Muscle layer of duodenum (tissue), 2 donors: ENCODE results near the gene ADPRS.

Experiments
- H3K27ac ChIP-seq: one replicate; pipeline ENCODE4 v1.7.0; 2013; ENCODE audit warnings: mild to moderate bottlenecking, low read length
- H3K27me3 ChIP-seq: one replicate; pipeline ENCODE4 v1.7.0; 2013; ENCODE audit warnings: low read depth, mild to moderate bottlenecking, control low read depth, low read length
- H3K36me3 ChIP-seq, 2 donors: one replicate each; pipeline ENCODE4 v1.7.0; 2013; ENCODE audit warnings: low read length in 2 of 2, control low read depth in 1 of 2, mild to moderate bottlenecking in 1 of 2; ENCODE audit not compliant: insufficient read depth in 2 of 2, control insufficient read depth in 1 of 2
- H3K4me1 ChIP-seq, 2 donors: one replicate each; pipeline ENCODE4 v1.7.0; 2013; ENCODE audit warnings: low read length in 2 of 2, mild to moderate bottlenecking in 2 of 2, control low read depth in 1 of 2, moderate library complexity in 1 of 2; ENCODE audit not compliant: insufficient read depth in 2 of 2, control insufficient read depth in 1 of 2
- H3K4me3 ChIP-seq, 2 donors: one replicate each; pipeline ENCODE4 v1.7.0; 2013; ENCODE audit warnings: low read length in 2 of 2, low read depth in 1 of 2, mild to moderate bottlenecking in 1 of 2
- H3K9me3 ChIP-seq, 2 donors: one replicate each; pipeline ENCODE4 v1.7.0; 2013; ENCODE audit warnings: low read length in 2 of 2, control low read depth in 1 of 2, mild to moderate bottlenecking in 1 of 2; ENCODE audit not compliant: control insufficient read depth in 1 of 2
- donor health status: healthy.

Gene ADPRS

GRCh38 chr1:36114371-36114770, 25.7 kb downstream of the ADPRS start:
- Histone ChIP-seq H3K4me3 (no peak overlapping the region), H3K4me1 (peaks cover 0 to 17% of the 10 kb centered on the region in 2 donors), H3K36me3 (no peaks in the 10 kb centered on the region), H3K9me3 (no peaks in the 10 kb centered on the region), H3K27me3 (no peaks in the 10 kb centered on the region), H3K27ac (no peak overlapping the region)

- H3K9me3 ChIP-seq: no peaks in the 10 kb centered on the region
- H3K4me1 ChIP-seq: peaks cover 0 to 22% of the 10 kb centered on the region in 2 donors
- H3K4me3 ChIP-seq: no peak overlapping the region
- H3K27ac ChIP-seq: no peak overlapping the region
- H3K27me3 ChIP-seq: no peaks in the 10 kb centered on the region
- H3K36me3 ChIP-seq: no peaks in the 10 kb centered on the region
These were observed 26.5 kb downstream of the ADPRS start for GRCh38 chr1:36115200-36115669.

DNA sequence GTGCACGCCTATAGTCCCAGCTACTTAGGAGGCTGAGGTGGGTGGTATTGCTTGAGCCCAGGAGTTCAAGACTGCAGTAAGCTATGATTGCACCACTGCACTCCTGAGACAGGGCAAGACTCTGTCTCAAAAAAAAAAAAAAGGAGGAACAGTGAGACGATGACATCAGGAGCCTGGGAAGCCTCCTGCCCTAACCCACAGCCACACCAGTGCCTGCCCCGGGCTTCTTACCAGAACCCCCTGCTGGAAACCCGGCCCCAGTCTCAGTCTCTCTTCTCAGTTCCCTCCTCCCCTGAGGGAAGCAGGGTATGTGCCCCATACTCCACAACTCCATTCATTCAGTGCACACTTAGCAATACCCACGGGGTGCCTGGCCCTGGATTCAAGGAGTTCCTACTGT, 27.2 kb downstream of the ADPRS start:
- H3K4me3 ChIP-seq: no peak overlapping the region
- H3K36me3 ChIP-seq: no peaks in the 10 kb centered on the region
- peaks cover 0 to 22% of the 10 kb centered on the region in 2 donors for H3K4me1 ChIP-seq
- no peaks in the 10 kb centered on the region for H3K9me3 ChIP-seq
- H3K27ac ChIP-seq: no peak overlapping the region
- no peaks in the 10 kb centered on the region for H3K27me3 ChIP-seq

GRCh38 chr1:36116901-36117300, 28.2 kb downstream of the ADPRS start:
- H3K4me3 ChIP-seq: no peak overlapping the region
- no peak overlapping the region for H3K27ac ChIP-seq

DNA sequence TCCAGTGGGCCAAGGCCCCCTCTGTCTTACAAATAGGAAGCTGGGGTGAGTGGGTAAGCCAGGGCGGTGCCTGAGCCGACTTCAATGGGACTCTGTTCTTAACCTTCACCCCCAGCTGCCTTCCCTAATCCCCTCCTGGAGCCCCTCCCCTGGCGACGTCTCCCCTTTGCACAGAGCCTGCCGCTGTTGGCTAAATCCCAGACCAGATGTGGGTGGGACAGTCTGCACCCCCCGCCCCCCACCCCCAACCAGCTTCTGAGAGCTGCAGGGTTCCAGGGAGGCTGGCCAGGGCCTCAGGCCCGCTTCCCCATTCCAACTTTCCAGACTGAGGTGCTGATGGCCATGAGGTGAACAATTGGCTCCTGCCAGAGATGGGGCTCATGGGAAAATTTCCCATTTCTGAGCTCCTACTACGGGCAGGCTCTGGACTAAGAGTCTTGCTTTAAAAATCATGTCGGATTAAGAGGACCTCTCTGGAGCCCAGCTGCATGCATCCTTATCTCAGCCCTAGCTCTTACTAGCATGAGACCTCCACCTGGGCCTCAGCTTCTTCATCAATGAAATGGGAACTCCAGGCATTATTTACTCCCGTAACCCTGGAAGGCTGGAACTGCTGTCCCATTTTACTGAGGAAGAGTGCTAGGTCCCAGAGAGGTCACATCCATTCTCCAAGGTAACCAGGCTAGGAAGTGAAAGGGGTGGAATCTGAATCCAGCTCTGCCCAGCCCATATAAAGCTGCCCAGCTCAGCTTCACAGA, 29.9 kb downstream of the ADPRS start:
- no peak overlapping the region for H3K27ac ChIP-seq
- no peak overlapping the region for H3K4me3 ChIP-seq
- H3K9me3 ChIP-seq: no peaks in the 10 kb centered on the region
- H3K27me3 ChIP-seq: no peaks in the 10 kb centered on the region
- no peaks in the 10 kb centered on the region for H3K36me3 ChIP-seq
- H3K4me1 ChIP-seq: peaks cover 0 to 22% of the 10 kb centered on the region in 2 donors

More at GRCh38 chr1:36116901-36117300, 28.2 kb downstream of the ADPRS start:
- Histone ChIP-seq H3K9me3 (no peaks in the 10 kb centered on the region), H3K36me3 (no peaks in the 10 kb centered on the region), H3K27me3 (no peaks in the 10 kb centered on the region), H3K4me1 (peaks cover 0 to 22% of the 10 kb centered on the region in 2 donors)

- H3K4me1 ChIP-seq: peaks cover 0 to 28% of the 10 kb centered on the region in 2 donors
- H3K27ac ChIP-seq: no peak overlapping the region
- no peaks in the 10 kb centered on the region for H3K36me3 ChIP-seq
- H3K9me3 ChIP-seq: no peaks in the 10 kb centered on the region
- H3K27me3 ChIP-seq: no peaks in the 10 kb centered on the region
- H3K4me3 ChIP-seq: no peak overlapping the region
These were observed 30.8 kb downstream of the ADPRS start for GRCh38 chr1:36119456-36119855.

GRCh38 chr1:36122062-36123030, 33.7 kb downstream of the ADPRS start:
- H3K4me1 ChIP-seq: peaks cover 0 to 25% of the 10 kb centered on the region in 2 donors

GRCh38 chr1:36123356-36123755, 34.7 kb downstream of the ADPRS start:
- Histone ChIP-seq H3K4me1 (peaks cover 0 to 25% of the 10 kb centered on the region in 2 donors), H3K27me3 (no peaks in the 10 kb centered on the region), H3K36me3 (no peaks in the 10 kb centered on the region), H3K4me3 (no peak overlapping the region), H3K9me3 (no peaks in the 10 kb centered on the region), H3K27ac (no peak overlapping the region)

More at GRCh38 chr1:36122062-36123030, 33.7 kb downstream of the ADPRS start:
- Histone ChIP-seq H3K27me3 (no peaks in the 10 kb centered on the region), H3K9me3 (no peaks in the 10 kb centered on the region), H3K4me3 (no peak overlapping the region), H3K27ac (no peak overlapping the region), H3K36me3 (no peaks in the 10 kb centered on the region)

GRCh38 chr1:36124404-36125128, 35.9 kb downstream of the ADPRS start:
- Histone ChIP-seq H3K27me3 (no peaks in the 10 kb centered on the region), H3K36me3 (no peaks in the 10 kb centered on the region), H3K4me3 (peak overlapping the region in 1 of 2 donors; percentile 29), H3K4me1 (peaks cover 0 to 18% of the 10 kb centered on the region in 2 donors), H3K9me3 (no peaks in the 10 kb centered on the region), H3K27ac (no peak overlapping the region)

- H3K27ac ChIP-seq: no peak within 1 kb of the TSS
These were observed 36.7 kb downstream of the ADPRS start, which contains the start of gene COL8A2 for GRCh38 chr1:36125129-36125991. Gene COL8A2 (minus strand): TSS chr1:36125222. CDS start chr1:36100242, 24,980 bp downstream.

More at GRCh38 chr1:36125129-36125991, 36.7 kb downstream of the ADPRS start, which contains the start of gene COL8A2:
- peaks cover 0 to 15% of the 10 kb centered on the region in 2 donors for H3K4me1 ChIP-seq
- H3K9me3 ChIP-seq: no peaks in the 10 kb centered on the region
- no peaks in the 10 kb centered on the region for H3K27me3 ChIP-seq
- H3K36me3 ChIP-seq: no peaks in the 10 kb centered on the region
- peak within 1 kb of the TSS in 1 of 2 donors; percentile 61 for H3K4me3 ChIP-seq
